ENCODE measurements around the gene DIAPH3.
A peak's percentile ranks its signal among the peaks of the same experiment; 100 is the strongest.

The DIAPH3 gene

DNA sequence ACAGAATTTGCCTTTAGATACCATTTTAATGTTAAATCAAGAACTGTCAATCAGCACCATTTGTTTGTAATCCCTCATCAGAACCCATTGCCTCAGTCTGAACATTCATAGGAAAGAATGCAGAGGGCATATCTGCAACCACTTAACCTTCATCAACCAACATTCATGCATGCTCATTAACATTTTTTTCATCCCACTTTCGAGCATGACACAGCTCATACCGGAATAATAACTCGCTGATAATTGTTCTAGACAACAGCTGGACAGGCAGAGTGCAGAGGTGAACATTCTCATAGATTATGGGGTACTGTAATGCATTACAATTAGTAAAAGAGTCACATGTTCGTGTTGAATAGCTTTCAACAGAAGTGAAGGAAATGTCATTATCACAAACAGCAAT lies 216.8 kb downstream of the DIAPH3 start:
- DNase-seq, result no peak

DNA sequence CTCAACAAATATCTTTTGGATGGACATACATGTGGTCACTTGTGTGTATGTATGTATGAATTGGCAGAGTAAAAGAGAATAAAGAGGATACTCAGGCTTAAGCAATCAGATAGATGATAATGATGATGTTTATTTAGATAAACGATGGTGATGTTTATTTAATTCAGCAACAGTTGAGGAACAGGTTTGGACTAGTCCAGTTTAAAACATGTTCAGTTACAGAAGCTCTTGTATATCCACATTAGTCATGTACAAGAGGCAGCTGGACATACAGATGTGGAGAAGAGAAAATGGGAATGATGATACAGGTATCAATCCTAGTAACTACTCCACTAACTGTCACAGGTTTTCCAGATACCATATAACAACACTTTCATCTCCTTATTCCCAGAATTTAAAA lies 232.1 kb downstream of the DIAPH3 start:
- no peak for DNase-seq

DNA sequence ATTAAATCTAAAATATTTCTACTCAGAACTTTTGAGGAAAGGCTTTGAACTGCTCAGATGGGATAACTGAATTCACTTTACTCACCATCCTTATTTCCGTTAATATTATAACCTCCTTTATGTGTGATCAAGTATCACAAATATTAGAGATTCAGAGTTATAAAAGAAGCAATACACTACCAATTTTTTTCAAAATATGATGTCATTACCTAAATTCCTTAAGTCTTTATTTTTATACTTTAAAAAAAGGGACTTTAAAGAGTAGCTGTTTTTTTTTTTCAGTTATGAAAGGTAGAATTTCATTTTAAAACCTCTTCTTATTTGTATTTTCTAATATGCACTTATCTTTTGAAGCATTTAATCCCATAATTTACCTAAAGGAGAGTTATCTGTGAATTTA lies 239.5 kb downstream of the DIAPH3 start:
- DNase-seq, result no peak

DNA sequence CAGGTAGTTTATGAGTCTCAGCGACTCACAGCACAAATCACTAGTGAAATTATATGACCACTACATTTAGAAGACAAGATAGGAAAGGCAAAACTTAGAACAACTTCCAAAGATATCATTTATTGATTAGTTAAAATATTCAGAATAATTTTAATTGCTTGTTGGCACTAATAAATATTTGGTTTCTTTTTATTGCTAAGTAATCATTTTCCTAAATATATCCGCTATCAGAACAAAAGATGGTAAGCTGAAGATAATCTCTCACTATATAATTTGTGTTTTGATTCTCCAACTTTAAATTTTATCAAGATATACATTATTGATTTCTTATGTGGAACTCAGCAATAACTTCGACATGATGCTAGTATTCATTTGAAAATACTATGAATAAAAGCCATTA lies 248.5 kb downstream of the DIAPH3 start:
- DNase-seq, result no peak

DNA sequence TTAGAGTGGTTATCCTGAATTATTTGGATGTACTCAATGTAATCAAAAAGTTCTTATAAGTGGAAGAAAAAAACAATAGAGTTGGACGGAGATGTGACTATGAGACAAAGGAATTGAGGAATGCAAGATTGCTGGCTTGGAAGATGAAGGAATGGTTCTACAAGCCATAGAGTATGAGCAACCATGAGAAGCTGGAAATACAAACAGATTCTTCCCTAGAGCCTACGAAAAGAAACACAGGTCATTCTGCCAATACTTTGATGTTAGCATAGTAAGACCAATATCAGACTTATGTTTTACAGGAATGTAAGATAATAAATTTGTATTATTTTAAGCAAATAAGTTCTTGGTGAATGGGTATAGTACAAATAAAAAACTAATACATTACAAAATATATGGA lies 249.2 kb downstream of the DIAPH3 start:
- no peak for DNase-seq

DNA sequence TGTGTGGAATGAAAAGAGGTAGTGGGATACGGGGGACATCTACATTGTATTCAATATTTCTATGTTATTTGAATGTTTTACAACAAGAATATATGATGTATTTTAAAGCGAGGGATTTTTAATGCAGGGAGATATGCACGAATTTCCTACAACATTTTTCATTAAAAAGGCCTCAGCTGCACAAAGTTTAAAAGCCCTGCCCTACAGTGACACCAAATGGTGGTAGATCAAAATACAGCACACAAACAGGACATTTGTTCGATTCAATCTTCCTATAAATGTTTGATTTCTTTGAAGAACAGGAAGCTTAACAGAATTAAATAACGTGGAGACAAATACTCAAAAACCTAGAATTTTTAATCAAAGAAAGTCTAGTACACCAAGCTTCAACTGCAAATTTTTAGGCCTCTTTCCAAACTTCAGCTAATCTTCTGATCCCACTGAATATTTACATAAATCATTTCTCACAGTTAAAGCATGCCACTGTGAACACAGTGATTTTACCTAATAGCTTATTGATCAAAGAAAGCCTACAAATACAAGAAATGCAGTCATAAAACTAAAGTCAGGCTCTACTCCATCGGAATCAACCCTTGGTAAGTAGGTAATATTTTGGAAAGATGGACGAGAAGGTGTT lies 257.2 kb downstream of the DIAPH3 start:
- peak; percentile 63 for DNase-seq

DNA sequence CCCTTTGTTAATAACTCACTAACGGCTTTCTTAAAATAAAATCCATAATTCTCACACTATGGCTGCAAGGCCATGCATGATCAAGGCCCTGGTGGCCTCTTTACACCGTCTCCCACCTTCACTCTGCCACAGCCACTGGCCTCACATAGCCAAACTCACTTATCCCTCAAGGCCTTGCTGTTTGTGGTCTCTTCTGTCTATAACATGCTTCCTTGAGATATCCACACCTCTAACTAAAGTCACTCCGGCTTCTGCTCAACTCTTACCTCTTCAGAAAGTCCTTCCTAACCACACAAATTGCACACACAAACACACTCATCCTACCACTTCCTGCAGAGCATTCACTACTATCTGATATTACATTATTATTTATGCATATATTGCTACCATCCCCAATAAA lies 262.5 kb downstream of the DIAPH3 start:
- no peak for DNase-seq

DNA sequence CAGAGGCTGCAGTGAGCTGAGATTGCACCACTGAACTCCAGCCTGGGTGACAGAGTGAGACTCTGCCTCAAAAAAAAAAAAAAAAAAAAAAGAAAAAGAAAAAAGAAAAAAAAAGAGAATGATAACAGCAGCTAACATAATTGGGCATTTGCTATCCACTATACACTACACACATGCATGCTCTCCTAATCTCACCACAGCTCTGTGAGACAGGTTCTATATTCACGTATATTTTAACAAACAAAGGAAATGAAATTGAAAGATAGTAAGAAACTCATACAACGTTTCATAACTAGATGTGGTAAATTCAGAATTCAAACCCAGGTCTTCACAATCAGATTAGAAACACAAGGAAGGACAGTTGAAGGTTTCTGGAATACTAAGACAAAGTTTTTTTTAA lies 265.7 kb downstream of the DIAPH3 start:
- no peak for DNase-seq

DNA sequence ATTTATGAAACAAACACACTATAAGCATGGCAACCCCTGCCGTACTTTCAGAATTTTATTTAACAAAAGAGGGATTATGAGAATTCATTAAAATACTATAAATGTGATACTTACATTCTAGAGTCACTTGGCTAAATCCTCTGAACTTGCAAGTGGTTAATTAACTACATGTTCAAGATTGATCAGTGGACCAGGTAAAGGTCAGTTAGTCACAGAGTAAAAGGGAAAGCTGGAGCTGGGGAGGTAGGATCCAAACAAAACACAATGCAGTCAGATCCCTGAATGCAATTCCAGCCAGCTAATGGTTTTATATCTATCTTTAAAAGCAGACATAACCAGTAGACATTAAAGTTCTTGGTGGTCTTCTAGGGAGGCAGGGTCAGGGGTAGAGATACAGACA lies 270.5 kb downstream of the DIAPH3 start:
- DNase-seq, result no peak

DNA sequence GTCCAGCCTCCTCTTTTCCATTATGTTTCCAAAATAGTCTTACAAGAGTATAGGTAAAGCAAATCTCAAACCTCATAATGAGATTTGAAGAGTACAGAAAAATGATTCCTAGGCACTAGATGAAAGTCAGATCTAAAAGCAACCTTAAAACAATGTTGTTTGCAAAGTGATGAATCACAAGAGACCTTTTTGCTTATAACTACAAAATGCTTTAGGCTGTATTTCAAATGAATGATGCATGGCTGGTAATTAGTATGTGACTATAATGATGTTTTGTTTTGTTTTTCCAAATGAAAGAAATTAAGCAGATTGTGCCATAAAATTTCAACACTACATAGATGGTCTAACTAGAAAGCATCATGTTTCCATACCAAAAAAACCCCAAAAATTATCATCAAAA lies 272.7 kb downstream of the DIAPH3 start:
- DNase-seq, result no peak

DNA sequence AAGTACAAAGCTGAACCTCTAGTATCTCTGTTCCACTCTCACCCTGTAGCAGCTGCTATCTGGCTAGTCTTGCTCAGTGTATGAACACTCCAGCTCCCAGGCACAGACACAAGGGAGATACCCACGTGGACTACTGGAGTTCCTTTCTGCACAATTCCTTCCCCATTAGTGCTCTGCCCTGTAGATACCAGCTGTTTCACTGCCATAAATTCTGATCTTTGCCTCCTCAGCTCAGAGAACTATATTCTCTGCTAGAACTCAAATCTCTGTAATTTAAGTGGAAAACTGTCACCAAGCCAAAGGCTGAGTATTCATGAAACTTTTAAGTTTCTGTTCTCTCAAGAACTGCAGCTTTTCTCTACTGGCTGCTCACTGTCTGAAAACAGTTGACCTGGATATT lies 273.7 kb downstream of the DIAPH3 start:
- no peak for DNase-seq

DNA sequence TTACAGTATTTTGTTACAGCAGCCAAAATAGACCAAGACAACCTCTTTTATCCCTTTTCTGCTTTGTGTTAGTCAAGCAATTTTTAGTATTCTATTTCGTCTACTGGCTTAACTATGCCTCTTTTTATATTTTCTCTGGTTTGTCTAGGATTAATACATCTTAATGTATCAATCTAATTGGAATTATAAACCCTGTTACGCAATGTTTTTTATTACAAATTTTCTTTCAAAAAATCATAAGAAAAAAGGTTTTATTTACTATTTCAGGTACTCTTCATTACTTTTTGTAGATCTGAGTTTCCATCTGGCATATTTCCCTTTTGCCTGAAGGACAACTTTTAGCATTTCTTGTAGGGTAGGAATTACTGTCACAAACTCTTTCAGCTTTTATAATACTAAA lies 275.3 kb downstream of the DIAPH3 start:
- no peak for DNase-seq

DNA sequence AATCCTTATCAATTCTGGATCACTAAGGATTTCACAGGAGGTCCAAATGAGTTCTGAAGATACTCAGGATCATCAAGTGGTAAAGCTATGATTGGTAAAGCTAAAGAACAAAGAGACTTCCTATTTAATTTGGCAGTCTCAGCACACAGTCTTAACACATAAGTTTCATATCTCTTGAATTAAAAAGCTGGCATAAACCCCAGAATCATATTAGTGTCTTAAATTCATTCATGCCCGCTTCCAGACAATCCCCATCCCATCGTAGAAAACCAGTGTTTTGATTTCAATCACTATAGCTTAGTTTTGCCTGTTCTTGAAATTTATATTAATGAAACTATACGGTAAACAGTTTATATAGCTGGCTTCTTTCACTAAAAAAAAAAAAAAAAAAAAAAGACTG lies 278.7 kb downstream of the DIAPH3 start:
- no peak for DNase-seq

DNA sequence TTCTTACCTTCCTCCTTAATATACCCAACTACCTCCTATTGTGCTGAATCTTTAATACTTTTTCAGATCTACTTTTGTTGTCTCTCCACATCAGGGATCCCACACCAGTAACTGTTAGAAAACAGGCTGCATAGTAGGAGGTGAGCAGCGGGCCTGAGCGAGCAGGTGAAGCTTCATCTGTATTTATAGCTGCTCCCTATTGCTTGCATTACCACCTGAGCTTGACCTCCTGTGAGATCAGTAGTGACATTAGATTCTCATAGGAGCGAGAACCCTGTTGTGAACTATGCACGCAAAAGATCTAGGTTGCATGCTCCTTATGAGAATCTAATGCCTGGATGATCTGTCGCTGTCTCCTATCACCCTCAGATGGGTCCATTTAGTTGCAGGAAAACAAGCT lies 279.8 kb downstream of the DIAPH3 start:
- no peak for DNase-seq

DNA sequence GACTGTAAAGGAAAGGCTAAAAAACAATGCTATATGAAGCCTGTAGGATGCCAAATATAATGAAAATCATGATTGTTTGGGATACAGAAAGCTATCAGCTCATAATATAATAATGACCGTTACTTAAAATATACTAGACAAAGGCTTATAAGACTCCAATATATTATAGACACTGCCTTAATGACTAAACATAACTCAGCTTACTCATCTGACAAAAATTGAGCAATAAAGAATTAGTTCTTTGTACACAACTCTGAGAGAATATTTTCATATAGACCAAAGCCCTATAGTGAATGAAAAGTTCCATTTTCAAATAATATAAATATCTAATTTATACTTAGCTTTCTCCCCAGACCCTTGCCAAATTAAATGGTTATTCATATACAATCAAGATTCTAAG lies 283.3 kb downstream of the DIAPH3 start:
- no peak for DNase-seq

DNA sequence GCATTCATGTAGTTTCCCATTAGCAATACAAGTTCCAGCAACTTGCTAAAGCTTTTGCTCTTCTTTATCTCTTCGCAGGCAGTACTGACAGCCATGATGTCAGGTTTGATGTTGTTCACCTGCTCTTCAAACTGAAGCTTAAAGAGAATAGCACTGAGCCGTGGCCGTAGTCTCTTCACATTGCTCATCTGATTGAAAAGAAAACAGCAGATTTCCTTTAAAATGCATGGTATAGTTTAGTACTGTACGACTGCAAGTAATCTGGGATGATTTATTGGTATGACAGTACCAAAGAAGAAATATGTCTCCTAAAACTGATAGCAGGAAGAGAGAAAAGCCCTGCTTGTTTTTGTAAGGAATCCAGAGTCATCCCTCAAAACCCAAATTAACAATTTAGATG lies 284.4 kb downstream of the DIAPH3 start:
- DNase-seq, result no peak

DNA sequence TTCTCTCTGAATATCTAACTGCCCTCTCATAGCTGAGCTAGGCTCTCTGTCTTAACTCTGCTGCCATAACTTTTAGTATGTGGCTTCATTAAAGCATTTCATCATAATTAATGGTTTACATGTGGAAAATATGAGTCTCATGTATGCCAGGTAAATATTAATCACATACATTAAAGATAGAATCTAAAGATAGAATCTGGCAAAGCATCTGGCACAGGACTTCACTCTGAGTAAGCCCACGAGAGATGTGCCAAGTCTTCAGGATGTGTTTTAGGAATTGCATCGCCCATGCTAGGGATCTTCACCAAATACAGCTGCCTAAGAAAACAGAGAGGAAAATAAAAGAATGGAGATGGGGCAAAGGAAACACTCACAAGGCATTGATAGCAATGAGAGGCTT lies 285.8 kb downstream of the DIAPH3 start:
- DNase-seq, result no peak

DNA sequence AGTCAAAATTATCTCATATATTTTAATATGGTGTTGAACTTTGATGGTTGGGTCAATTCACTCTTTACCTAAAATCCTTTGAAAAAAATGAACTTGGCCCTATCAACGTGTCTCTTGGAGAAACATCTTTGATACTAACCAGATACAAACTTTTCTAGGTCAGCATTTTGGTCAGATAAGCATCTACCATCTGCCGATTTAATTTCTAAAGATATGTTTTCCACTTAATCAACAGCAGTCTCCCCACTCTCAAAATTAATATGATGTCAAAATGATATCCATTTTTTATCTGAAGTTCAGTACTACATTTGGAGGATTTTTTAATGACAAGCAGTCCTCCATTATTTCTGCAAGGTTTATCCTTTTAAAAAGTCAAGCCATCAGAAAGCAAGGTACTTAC lies 288.8 kb downstream of the DIAPH3 start:
- DNase-seq, result no peak

DNA sequence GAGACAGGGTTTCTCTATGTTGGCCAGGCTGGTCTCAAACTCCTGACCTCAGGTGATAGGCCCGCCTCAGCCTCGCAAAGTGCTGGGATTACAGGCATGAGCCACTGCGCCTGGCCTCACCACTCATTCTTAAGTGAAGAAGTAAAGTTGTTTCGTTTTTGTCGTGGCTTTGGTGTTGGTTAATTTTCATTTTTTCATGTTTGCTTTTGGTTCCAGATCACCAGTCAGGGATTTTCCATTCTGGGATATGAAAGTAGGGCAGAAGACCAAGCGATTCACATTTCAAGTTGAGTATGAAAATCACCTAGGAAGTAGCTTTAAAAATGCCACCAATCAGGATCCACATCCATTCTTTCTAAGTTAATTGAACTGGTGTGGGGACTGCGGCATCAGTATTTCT lies 289.9 kb downstream of the DIAPH3 start:
- DNase-seq, result no peak

DNA sequence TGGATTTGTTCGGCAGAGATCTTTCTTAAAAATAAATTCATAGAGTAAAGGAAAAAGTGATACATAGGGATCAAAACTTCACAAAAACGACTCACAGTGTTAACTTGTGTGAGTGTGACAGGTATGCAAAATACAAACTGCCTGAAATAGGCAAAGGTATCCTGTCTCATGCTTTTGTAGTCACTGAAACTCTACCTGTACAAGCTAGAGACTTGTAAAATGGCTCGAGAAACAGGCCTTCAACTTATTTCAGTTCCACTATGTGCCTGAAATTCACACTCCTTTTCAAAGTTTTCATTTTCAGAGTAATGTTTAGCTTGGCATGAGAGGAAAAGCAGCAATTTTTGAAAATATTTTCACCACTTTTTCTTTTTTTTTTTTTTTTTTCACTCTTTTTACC lies 290.4 kb downstream of the DIAPH3 start:
- no peak for DNase-seq

DNA sequence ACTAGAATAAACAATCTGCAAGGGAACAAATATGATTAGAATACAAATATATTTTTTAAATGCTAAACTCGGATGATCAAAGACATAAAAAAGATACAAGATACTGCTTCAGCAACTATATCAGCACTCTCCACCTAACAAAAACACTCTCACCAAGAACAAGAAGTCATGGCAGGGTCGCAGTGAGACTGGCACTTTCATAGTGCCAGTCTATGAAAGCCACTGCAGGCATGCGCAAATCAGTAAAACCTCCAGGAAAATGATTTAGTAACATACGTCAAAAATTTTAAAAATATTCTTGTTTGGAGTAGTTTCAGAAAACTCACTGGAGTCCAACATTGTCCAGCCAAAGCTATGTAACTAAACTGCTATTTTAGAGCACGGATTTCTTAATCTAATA lies 295.9 kb downstream of the DIAPH3 start:
- no peak for DNase-seq

DNA sequence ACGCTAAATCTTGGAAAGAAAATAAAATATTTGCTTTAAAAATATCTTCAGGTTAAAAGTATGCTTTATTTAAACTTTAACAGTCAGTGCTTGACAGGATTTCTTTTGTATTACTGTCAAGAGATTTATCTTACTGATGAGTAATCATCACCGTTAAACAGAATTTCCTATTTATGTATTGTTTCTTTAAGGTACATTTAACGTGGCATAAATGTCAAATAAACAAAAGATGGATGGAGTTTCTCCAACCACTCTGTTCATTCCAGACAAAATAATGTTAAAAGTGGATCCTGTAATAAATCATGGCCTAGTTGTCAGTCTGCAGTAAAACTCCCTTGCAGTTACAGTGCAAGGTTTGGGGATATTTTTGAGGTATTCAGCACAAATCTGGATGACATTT lies 298.3 kb downstream of the DIAPH3 start:
- no peak for DNase-seq

DNA sequence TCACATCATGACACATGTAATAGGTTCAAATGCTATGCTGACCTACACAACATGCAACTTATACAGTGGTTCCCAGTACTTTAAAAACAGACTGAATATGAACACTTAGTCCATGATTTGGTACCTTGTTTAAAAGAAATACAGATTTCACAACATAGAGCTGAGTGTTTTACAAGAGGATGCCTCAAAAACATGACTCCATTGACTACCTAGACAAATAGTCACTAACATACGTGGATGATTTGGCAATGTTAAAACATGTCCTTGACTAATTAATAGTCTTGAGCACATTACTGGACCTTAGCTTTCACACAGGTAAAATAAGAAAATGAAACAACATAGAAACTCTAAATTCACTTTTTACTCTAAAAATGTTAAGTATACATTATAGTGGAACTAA lies 300.1 kb downstream of the DIAPH3 start:
- no peak for DNase-seq

DNA sequence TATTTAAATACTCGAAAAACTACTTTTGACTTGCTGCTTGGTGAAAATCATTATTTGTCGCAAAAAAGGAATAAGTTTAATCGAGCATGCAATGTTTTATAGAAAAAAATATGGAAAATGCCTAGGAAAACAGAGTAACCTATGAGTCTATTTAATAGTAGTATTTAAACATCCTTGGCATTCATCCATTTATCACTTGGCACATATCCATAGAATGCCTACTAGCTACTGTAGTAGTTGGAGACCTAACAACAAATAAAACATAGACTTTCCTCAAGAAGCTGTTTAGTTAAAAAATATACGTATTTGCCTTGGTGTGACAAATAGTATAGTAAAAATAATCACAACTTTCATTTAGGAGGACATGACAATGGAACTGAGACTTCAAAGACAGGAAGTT lies 302.1 kb downstream of the DIAPH3 start:
- no peak for DNase-seq

DNA sequence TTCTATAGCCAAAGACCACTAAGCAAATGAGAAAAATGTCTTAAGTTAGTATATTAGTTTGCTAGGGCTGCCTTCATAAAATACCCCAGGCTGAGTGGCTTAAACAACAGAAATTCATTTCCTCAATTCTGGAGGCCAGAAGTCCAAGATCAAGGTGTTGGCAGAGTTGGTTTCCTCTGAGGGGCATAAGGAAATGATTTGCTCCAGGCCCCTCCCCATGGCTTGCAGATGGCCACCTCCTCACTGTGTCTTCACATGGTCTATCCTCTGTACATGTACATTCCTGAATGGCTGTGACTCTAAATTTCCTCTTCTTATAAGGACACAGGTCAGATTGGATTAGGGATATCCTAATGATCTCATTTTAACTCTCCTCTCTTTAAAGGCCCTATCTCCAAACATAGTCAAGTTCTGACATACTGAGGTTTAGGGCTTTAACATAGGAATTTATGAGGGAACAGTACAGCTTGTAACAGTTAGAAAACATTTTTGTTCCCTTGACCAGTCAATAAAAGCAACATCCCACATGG lies 307.4 kb downstream of the DIAPH3 start:
- no peak for DNase-seq
